HG03432 (cell line): ENCODE measurements around the gene LCMT1.
"Not testable (repeated sequence)": the region's sequence is repeated elsewhere in the genome, so short reads cannot be mapped to it uniquely, and the experiment has no call there.

ENCODE experiments used
- ATAC-seq: cut with Tn5 transposase; IDR thresholded peaks from one replicate; pipeline ENCODE4 v1.9.1; 2021; ENCODE audit warnings: mild to moderate bottlenecking, moderate library complexity; ENCODE audit not compliant: unreplicated experiment

LCMT1 gene

GRCh38 chr16:25141648-25142047 is 30.1 kb downstream of the LCMT1 start:
- no peak for ATAC-seq

DNA sequence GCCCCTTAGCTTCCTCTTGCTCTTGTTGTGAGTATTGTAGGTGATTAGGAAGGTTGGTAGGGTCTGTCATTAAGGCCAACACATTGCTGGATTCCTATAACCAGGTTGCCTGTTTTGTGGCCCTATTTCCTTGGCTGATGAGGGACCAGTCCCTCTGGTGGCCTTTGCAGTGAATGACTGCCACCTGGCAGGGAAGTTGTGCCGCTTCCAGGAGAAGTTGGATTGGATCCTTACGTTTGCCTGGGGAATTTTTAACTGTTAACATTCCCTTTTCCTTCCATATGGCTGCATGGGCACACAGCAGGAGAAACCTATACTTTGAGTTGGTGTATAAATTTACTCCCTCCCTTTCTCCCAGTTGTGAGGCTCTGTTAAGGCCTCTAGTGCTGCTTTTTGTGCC is 32.4 kb downstream of the LCMT1 start:
- ATAC-seq, result no peak

DNA sequence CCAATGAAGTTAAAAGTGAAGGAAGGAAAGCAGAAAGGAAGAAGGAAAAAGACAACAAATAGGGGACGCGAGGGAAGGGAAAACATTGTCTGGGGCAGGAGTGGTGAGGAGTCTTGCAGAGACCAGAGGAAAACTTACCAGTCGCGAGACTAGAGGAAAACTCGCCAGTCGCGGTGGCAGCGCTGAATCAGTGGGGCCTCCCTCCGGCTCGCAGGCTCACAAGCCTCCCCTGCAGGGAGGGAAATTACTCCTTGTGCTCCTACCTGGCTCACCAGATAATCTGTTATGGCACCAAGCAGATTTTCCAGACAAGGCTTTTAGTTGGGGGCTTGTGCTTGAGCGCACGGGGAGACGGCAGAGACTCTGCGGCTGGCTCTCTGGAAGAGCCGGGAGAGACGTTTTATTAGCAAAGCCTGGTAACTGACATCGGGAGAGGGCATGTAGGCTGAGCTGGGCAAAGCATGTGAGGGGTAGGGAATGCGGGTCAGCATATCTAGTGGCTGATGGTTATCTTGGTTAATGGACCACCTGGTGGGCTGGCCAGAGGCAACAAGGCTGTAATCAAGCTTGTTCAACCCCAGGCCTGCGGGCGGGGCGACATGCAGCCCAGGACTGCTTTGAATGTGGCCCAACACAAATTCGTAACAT is 37.1 kb downstream of the LCMT1 start:
- no peak for ATAC-seq

DNA sequence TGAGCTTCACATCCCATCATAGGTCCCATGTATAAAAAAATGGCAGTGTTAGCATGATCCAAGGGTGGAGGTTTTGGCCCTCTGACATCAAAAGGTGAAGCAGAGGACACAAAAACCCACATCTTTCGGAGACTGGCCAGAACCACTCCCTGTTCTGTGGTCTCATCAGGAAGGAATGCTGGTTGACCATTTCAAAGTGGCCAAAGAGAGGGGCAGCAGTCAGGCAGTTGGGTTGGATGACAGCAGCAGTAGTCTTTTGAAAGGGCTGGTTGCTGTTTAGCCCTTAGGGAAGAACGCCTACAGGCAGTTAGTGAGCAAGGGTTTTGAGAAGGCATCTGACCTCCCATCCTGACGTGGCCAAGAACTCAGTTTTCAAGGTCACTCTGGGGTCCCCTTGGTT is 40.5 kb downstream of the LCMT1 start:
- no peak for ATAC-seq

DNA sequence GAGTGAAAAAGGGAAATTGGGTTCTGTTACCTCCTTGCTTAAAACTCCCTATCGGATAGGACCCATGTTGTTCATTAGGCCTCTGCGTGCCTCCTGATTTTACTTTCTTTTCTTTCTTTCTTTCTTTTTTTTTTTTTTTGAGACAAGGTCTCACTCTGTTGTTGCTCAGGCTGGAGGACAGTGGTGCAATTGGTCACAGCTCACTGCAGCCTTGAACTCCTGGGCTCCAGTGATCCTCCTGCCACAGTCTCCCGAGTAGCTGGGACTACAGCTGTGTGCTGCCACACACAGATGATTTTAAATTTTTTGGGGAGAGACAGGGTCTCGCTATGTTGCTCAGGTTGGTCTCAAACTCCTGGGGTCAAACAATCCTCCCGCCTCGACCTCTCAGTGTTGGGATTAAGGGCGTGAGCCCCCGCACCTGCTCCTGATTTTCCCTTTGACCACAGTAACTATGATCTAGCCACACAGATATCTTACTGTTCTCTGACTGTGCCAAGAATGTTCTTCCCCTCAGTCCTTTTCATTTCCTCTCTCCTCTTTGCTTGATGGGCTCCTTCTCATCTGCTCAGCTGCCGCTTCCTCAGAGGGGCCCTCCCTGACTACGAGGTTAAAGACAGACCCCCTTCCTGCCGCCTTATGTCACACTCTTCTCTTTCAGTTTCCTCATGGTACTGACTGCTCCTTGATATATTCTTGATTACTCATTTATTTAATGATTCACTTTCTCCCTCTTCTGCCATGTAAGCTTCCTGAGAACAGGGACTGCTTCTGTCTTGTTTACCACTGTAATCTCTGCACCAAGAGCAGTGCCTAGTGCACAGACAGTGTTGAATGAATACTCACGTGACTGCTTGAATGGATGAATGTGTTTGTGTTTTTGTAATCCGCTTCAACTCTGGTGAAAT is 44.3 kb downstream of the LCMT1 start:
- no peak for ATAC-seq

DNA sequence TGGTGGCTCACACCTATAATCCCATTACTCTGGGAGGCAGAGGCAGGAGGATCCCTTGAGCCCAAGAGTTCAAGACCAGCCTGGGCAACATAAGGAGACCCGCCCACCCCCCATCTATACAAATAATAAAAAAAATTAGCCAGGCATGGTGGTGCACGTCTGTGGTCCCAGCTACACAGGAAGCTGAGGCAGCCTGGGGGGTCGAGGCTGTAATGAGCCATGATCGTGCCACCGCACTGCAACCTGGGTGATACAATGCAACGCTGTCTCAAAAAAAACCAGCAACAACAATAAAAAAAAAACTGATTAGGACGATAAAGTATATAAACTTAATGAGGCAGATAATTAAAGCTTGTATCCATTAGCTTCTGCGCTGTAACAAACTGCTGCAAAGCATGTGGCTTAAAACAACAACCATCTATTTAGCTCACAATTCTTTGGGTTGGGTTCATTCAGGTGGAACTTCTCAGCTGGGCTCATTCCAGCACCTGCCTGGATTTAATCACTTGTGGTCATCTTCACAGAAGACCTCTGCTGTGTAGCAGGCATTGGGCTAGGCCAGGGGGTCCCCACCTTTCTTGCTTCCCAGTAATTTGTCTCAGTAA is 45.8 kb downstream of the LCMT1 start:
- ATAC-seq, result no peak

- no peak for ATAC-seq
Measured at GRCh38 chr16:25158401-25158800, 46.9 kb downstream of the LCMT1 start.

DNA sequence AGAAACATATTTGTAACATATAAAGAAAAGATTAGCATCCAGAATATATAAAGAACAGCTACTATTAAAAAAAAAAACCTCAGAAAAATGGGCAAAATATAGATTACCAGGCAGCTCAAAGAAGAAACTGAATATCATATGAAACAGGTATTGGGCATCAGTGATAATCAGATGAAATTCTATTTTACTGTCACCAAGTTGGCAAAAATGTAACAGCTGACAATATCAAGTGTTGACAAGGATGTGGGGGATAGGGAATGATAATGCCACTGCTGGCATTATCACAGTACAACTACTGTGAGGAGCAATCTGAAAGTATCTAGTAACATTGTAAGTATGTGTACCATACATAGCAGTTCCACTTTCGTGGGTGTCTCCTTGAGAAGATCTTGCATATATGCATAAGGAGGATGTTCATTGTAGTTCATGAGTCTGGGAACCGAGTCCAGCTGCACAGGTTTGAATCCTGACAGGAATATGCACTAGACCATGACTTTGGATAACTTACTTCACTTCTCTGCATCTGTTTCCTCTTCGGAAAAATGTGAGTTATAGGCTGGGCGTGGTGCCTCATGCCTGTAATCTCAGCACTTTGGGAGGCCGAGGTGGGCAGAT is 50.3 kb downstream of the LCMT1 start:
- no peak for ATAC-seq

- ATAC-seq, result no peak
Measured at GRCh38 chr16:25163683-25164082, 52.1 kb downstream of the LCMT1 start.

DNA sequence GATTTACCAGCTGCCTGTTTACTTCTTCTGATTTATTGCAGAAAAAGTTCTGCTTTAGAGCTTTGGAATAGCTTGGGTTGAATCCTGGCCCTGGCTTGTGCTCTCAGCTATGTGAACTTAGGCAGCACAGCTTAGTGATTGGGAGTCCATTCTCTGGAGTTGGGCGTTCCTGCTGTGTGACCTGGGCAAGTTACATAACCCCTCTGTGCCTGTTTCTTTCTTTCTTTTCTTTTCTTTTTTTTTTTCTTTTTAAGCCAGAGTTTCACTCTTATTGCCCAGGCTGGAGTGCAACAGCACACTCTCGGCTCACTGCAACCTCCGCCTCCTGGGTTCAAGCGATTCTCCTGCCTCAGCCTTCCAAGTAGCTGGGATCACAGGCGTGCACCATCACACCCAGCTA is 53.7 kb downstream of the LCMT1 start:
- ATAC-seq, result no peak

DNA sequence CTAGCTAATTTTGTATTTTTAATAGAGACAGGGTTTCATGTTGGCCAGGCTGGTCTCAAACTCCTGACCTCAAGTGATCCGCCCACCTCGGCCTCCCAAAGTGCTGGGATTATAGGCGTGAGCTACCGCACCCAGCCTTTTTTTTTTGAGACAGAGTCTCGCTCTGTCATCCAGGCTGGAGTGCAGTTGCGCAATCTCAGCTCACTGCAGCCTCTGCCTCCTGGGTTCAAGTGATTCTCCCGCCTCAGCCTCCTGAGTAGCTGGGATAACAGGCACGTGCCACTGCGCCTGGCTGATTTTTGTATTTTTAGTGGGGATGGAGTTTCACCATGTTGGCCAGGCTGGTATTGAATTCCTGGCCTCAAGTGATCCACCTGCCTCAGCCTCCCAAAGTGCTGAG is 56.4 kb downstream of the LCMT1 start:
- not testable (repeated sequence) for ATAC-seq

GRCh38 chr16:25171390-25171789 is 59.8 kb downstream of the LCMT1 start:
- ATAC-seq, result no peak

- no peak for ATAC-seq
Measured at GRCh38 chr16:25172831-25173230, 61.3 kb downstream of the LCMT1 start.

GRCh38 chr16:25174285-25174684 is 62.7 kb downstream of the LCMT1 start:
- no peak for ATAC-seq

DNA sequence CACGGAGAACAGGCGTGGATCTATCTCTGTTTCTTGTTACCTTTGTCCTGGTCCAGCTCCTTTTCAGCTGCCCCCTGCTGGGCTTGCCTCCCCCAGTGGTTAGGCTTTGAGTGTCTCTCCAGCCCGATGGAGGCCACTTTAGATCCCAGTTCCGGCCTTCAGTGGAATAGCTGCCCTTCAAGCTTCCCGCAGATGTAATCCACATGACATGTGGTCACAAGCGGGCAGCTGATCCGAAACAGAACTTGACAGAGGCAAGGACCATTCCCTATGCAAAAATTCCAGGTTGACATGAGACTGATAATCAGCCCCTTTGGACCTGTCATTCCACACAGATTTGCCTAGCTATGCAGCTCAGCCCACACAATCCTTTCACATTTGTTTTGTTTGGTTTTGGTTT is 64.6 kb downstream of the LCMT1 start:
- no peak for ATAC-seq

DNA sequence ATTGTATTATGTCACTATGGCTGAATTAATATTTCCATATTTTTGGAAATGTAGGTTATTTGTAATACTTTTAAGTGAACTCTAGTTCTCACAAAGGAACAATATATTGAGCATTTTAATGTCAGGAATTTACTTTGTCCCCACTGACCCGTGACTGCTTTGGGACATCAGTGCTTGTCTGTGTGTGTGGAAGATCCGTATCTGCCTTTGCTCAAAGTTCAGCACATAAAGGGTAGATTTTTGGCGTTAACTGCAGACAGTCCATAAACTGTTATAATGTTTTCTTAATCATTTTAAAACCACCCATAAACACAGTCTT is 65.9 kb downstream of the LCMT1 start:
- ATAC-seq, result no peak

DNA sequence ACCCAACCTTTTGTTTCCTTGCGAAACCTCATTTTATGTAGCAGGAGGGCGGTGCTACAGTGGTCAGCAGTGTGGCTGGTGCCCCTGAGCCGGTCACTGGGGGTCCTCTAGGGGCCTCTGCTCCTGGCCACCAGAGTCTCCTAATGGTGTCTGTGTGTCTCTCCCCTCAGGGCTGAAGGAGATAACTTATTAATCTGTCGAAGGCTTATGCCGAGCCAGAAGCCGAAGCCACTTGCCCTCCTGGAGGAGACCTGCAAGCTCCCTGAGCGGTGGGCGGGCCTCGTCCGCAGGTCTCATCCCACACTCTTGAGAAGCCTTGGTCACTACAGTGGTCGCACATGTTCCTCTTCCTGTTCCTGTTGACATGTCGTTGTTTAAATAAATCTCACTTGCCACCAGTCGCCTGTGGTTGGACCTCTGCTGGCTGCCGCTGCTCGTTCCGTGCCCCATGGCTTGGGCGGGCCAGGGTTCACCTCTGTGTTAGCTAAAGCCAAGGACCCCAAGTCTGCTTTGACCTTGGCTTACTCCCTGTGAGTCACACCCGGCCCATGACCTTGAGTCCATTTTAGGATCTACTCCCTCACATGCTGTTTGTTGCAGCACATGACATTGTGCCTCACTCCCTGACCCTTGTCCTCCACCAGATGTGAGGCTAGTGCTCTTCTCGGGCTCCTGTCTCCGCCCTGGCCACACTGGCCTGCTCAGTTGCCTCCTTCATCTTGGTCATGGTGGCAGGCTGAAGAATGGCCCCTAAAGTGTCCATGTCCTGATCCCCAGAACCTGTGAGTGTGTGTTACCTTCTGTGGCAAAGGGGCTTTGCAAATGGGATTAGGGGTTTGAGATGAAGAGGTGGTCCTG is 66.5 kb downstream of the LCMT1 start:
- no peak for ATAC-seq

DNA sequence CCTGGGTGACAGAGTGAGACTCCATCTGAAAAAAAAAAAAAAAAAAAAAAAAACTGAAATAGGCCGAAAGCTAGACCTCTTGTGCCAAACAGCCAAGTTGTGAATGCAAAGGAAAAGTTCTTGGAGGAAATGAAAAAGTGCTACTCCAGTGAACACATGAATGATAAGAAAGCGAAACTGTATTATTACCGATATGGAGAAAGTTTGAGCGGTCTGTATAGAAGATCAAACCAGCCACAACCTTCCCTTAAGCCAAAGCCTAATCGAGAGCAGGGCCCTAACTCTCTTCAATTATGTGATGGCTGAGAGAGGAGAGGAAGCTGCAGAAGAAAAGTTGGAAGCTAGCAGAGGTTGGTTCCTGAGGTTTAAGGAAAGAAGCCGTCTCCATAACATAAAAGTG is 69.7 kb downstream of the LCMT1 start:
- not testable (repeated sequence) for ATAC-seq

DNA sequence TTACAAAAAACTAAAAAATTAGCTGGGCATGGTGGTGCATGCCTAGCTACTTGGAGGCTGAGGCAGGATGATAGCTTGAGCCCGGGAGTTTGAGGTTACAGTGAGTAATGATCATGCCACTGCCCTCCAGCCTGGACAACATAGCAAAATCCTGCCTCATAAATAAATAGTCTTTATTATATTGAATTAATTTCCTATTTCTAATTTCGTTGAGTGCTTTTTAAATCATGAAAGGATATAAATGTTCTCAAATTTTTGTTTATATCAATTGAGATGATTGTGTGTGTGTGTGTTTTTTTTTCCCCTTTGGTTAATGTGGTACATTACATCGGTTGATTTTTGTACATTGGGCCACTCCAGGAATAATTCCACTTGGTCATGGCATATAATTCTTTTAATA is 73.2 kb downstream of the LCMT1 start:
- ATAC-seq, result no peak

- no peak for ATAC-seq
Measured at GRCh38 chr16:25187491-25187795, 75.9 kb downstream of the LCMT1 start.

GRCh38 chr16:25189305-25189704 is 77.8 kb downstream of the LCMT1 start:
- no peak for ATAC-seq
